Suprapubic skin (tissue), 4 donors: ENCODE results near the gene BEST1. TPM values are rescaled to one million over a fixed set of nuclear protein-coding genes. Genes with fewer than 3 reads are reported as not detected.
"Not testable (repeated sequence)": the region's sequence is repeated elsewhere in the genome, so short reads cannot be mapped to it uniquely, and the experiment has no call there.

Experiments used
- DNase-seq, 2 donors: peaks; one replicate each; pipeline ENCODE4 v3.0.0-alpha.2; 2019; ENCODE audit warnings: low spot score in 2 of 2
- H3K27ac ChIP-seq: fragments of 200-600 bp; sonication (generic); one replicate; pipeline ENCODE4 v1.5.1; 2019
- H3K27me3 ChIP-seq: fragments of 200-600 bp; sonication (generic); one replicate; pipeline ENCODE4 v1.5.1; 2019
- H3K36me3 ChIP-seq: fragments of 200-600 bp; sonication (generic); one replicate; pipeline ENCODE4 v1.5.1; 2019
- H3K4me1 ChIP-seq: fragments of 200-600 bp; sonication (generic); one replicate; pipeline ENCODE4 v1.5.1; 2019
- H3K4me3 ChIP-seq: fragments of 200-600 bp; sonication (generic); one replicate; pipeline ENCODE4 v1.5.1; 2019; ENCODE audit warnings: mild to moderate bottlenecking
- H3K9me3 ChIP-seq: fragments of 200-600 bp; sonication (generic); one replicate; pipeline ENCODE4 v1.5.1; 2019
- CTCF ChIP-seq, 2 donors: fragments of 200-600 bp in 1 of 2; fragments of 450-650 bp in 1 of 2; sonication (generic) in 1 of 2; IDR thresholded peaks; one replicate each; pipeline ENCODE4 v1.5.1; 2016 to 2019; ENCODE audit warnings: antibody characterized with exemption in 2 of 2, mild to moderate bottlenecking in 1 of 2, moderate library complexity in 1 of 2
- EP300 ChIP-seq: sonication (generic); formaldehyde crosslinking; IDR thresholded peaks from one replicate; pipeline ENCODE4 v1.6.1; 2017; ENCODE audit warnings: antibody characterized with exemption
- POLR2A ChIP-seq, 2 donors: fragments of 450-650 bp; IDR thresholded peaks; one replicate each; pipeline ENCODE4 v1.6.1; 2017; ENCODE audit warnings: antibody characterized with exemption in 2 of 2, mild to moderate bottlenecking in 2 of 2, moderate library complexity in 2 of 2
- POLR2AphosphoS5 ChIP-seq, 3 donors: sonication (generic); formaldehyde crosslinking; IDR thresholded peaks; one replicate each; pipeline ENCODE4 v1.6.1; 2017; ENCODE audit warnings: antibody characterized with exemption in 3 of 3
- WGBS: methylation state at CpG from one replicate; pipeline ENCODE4 v1.1.5; 2018; 5-methylcytosine and 5-hydroxymethylcytosine counted together
- total RNA-seq, 4 donors: library from RNA; depleted of rRNA; stranded (reverse); fragments of >200 nt; gene quantifications; one replicate each; pipeline ENCODE4 v1.1.0, GENCODE V29; 2016

Gene BEST1
- total RNA-seq, 4 donors from 2014 or later, result 1.5 to 4.1 (median 2.5) TPM

- no peaks in the 10 kb centered on the region for H3K27me3 ChIP-seq
- TF ChIP-seq CTCF (IDR thresholded peaks at IDR 0.05), result no peak
- no peak for TF ChIP-seq POLR2A (IDR thresholded peaks at IDR 0.05)
- no peak for TF ChIP-seq POLR2AphosphoS5 (IDR thresholded peaks at IDR 0.05)
- no peak for TF ChIP-seq EP300
- no peaks in the 10 kb centered on the region for H3K36me3 ChIP-seq
- H3K4me1 ChIP-seq, result peaks cover 27% of the 10 kb centered on the region
- H3K27ac ChIP-seq, result no peak overlapping the region
- no peak overlapping the region for H3K4me3 ChIP-seq
- no peaks in the 10 kb centered on the region for H3K9me3 ChIP-seq
- no peak for DNase-seq
- WGBS, result 79% methylated on average over 7 of the region's 7 CpGs
These were observed 1.6 kb upstream of the BEST1 start for GRCh38 chr11:61948505-61948904.

- H3K27me3 ChIP-seq, result peaks cover 4% of the 10 kb centered on the region
- peaks cover 31% of the 10 kb centered on the region for H3K4me1 ChIP-seq
- peak in 1 of 2 donors; percentile 30 for TF ChIP-seq POLR2A (IDR thresholded peaks at IDR 0.05)
- TF ChIP-seq CTCF (IDR thresholded peaks at IDR 0.05), result no peak
- peak overlapping the region; percentile 30 for H3K27ac ChIP-seq
- WGBS, result 52% methylated on average over 7 of the region's 9 CpGs
- no peaks in the 10 kb centered on the region for H3K9me3 ChIP-seq
- no peak overlapping the region for H3K4me3 ChIP-seq
- DNase-seq, result peak; percentile 88 to 90
- no peaks in the 10 kb centered on the region for H3K36me3 ChIP-seq
These were observed 749 bp upstream of the BEST1 start for GRCh38 chr11:61949169-61950034.

GRCh38 chr11:61951484-61952135 lies 1.5 kb downstream of the BEST1 start:
- peaks cover 14% of the 10 kb centered on the region for H3K27me3 ChIP-seq
- H3K36me3 ChIP-seq, result no peaks in the 10 kb centered on the region
- no peak overlapping the region for H3K4me3 ChIP-seq
- 89% methylated on average over 10 of the region's 11 CpGs for WGBS
- no peak for TF ChIP-seq POLR2A (IDR thresholded peaks at IDR 0.05)
- TF ChIP-seq CTCF (IDR thresholded peaks at IDR 0.05), result no peak
- no peak for TF ChIP-seq EP300
- TF ChIP-seq POLR2AphosphoS5 (IDR thresholded peaks at IDR 0.05), result no peak
- peaks cover 46% of the 10 kb centered on the region for H3K4me1 ChIP-seq
- no peak overlapping the region for H3K27ac ChIP-seq
- H3K9me3 ChIP-seq, result no peaks in the 10 kb centered on the region
- no peak for DNase-seq

GRCh38 chr11:61952882-61953281 lies 2.7 kb downstream of the BEST1 start:
- Histone ChIP-seq H3K36me3 (peaks cover 4% of the 10 kb centered on the region), H3K9me3 (no peaks in the 10 kb centered on the region), H3K27me3 (peaks cover 14% of the 10 kb centered on the region), H3K4me1 (peaks cover 41% of the 10 kb centered on the region), H3K4me3 (no peak overlapping the region), H3K27ac (no peak overlapping the region)
- WGBS, result 97% methylated on average over 3 of the region's 3 CpGs
- no peak for DNase-seq
- TF ChIP-seq CTCF (IDR thresholded peaks at IDR 0.05), result no peak
- no peak for TF ChIP-seq POLR2AphosphoS5 (IDR thresholded peaks at IDR 0.05)
- TF ChIP-seq EP300, result no peak
- TF ChIP-seq POLR2A (IDR thresholded peaks at IDR 0.05), result no peak

GRCh38 chr11:61953632-61954031 lies 3.5 kb downstream of the BEST1 start:
- H3K36me3 ChIP-seq, DNase-seq, H3K9me3 ChIP-seq, H3K4me3 ChIP-seq, H3K27ac ChIP-seq: not testable (repeated sequence)
- H3K27me3 ChIP-seq, result peaks cover 14% of the 10 kb centered on the region
- H3K4me1 ChIP-seq, result peaks cover 34% of the 10 kb centered on the region
- 98% methylated on average over 5 of the region's 5 CpGs for WGBS
